ENCODE results near the gene OSER1. TPM values are rescaled to one million over a fixed set of nuclear protein-coding genes. Genes with fewer than 3 reads are reported as not detected.
A peak's percentile ranks its signal among the peaks of the same experiment; 100 is the strongest.

OSER1 gene
- total RNA-seq, 4 donors from 2014 or later, result 36.2 to 56.4 (median 43.0) TPM

GRCh38 chr20:44187772-44188709, 22.5 kb downstream of the OSER1 start:
- DNase-seq, result peak; percentile 81 to 82
- H3K9me3 ChIP-seq, result no peaks in the 10 kb centered on the region
- no peaks in the 10 kb centered on the region for H3K27me3 ChIP-seq
- no peak for TF ChIP-seq POLR2A (IDR thresholded peaks at IDR 0.05)
- TF ChIP-seq CTCF (IDR thresholded peaks at IDR 0.05), result no peak
- H3K4me1 ChIP-seq, result peaks cover 20 to 28% of the 10 kb centered on the region in 2 donors
- H3K4me3 ChIP-seq (replicated peaks in 1 of 3), result peak overlapping the region in 1 of 3 donors; percentile 26
- 22 to 36% methylated on average over 5 to 8 of the region's 8 CpGs for WGBS, 2 donors
- no peaks in the 10 kb centered on the region for H3K36me3 ChIP-seq
- peak overlapping the region; percentile 19 to 62 (median 56) for H3K27ac ChIP-seq
- intact Hi-C loops (cut with DNase I), result no loop called here

- 3 to 23% methylated on average over 13 to 22 of the region's 24 CpGs for WGBS, 2 donors
Observed at GRCh38 chr20:44187054-44187771, 23.4 kb downstream of the OSER1 start, which contains the start of gene JPH2. Gene JPH2, minus strand, starts transcription at chr20:44187188. Its CDS starts 483 bp downstream, at chr20:44186705.

GRCh38 chr20:44186674-44187053, 23.9 kb downstream of the OSER1 start:
- peaks cover 20 to 28% of the 10 kb centered on the region in 2 donors for H3K4me1 ChIP-seq
- H3K36me3 ChIP-seq, result no peaks in the 10 kb centered on the region
- DNase-seq, result no peak
- H3K4me3 ChIP-seq (replicated peaks in 1 of 3), result peak overlapping the region in 1 of 3 donors; percentile 26
- TF ChIP-seq CTCF (IDR thresholded peaks at IDR 0.05) (no peak), POLR2A (IDR thresholded peaks at IDR 0.05) (no peak)
- H3K9me3 ChIP-seq, result no peaks in the 10 kb centered on the region
- intact Hi-C loops (cut with DNase I), result no loop called here
- no peaks in the 10 kb centered on the region for H3K27me3 ChIP-seq
- WGBS, 2 donors, result 12 to 38% methylated on average over 9 to 10 of the region's 14 CpGs
- H3K27ac ChIP-seq, result no peak overlapping the region

More at GRCh38 chr20:44187054-44187771, 23.4 kb downstream of the OSER1 start, which contains the start of gene JPH2:
- Histone ChIP-seq H3K9me3 (no peaks in the 10 kb centered on the region), H3K4me1 (peaks cover 20 to 28% of the 10 kb centered on the region in 2 donors), H3K27ac (peak within 1 kb of the TSS; percentile 19 to 62 (median 56)), H3K27me3 (no peaks in the 10 kb centered on the region), H3K36me3 (no peaks in the 10 kb centered on the region), H3K4me3 (replicated peaks in 1 of 3) (peak within 1 kb of the TSS in 1 of 3 donors; percentile 26)
- intact Hi-C loops (cut with DNase I), result no loop called here
- DNase-seq, result peak; percentile 33 to 47
- no peak for TF ChIP-seq CTCF (IDR thresholded peaks at IDR 0.05)
- TF ChIP-seq POLR2A (IDR thresholded peaks at IDR 0.05), result no peak

- intact Hi-C loops (cut with DNase I), result no loop called here
- H3K27ac ChIP-seq, result no peak overlapping the region
- no peaks in the 10 kb centered on the region for H3K36me3 ChIP-seq
- DNase-seq, result no peak
- TF ChIP-seq CTCF (IDR thresholded peaks at IDR 0.05), result no peak
- no peak for TF ChIP-seq POLR2A (IDR thresholded peaks at IDR 0.05)
- H3K4me3 ChIP-seq (replicated peaks in 1 of 3), result no peak overlapping the region
- H3K27me3 ChIP-seq, result no peaks in the 10 kb centered on the region
- H3K9me3 ChIP-seq, result no peaks in the 10 kb centered on the region
- 92 to 95% methylated on average over 14 of the region's 14 CpGs for WGBS, 2 donors
- peaks cover 20 to 28% of the 10 kb centered on the region in 2 donors for H3K4me1 ChIP-seq
Observed at GRCh38 chr20:44186201-44186600, 24.4 kb downstream of the OSER1 start.
